ENCODE results near the gene AP1G1. TPM values are rescaled to one million over a fixed set of nuclear protein-coding genes. Genes with fewer than 3 reads are reported as not detected.

The AP1G1 gene
- total and polyA plus RNA-seq, 2 of the 8 experiments (the other 6 are each of a cell fraction or from before 2014, with no cell fraction given) = 43.9 to 68.4 TPM

DNA sequence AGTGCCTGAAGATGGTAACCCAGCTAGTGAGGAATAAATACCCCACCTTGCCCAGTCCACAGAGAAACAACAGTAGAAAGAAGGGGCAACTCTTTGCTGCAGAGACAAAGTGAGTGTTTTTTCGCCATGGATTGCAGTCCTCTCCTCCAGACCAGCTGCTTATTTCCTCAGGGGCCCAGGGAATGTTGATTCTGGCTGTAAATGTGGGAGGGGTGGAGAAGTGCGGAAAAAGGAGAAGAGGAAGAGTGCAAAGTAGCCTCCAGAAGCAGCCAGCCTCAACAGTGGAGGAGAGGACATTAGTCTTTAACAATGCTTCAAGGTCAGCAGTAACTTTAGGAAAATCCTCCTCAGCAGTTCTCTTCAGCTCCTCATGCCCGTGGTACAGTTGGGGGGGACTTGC is 76.0 kb downstream of the AP1G1 start (continued):
- TF ChIP-seq, protein P1, sequence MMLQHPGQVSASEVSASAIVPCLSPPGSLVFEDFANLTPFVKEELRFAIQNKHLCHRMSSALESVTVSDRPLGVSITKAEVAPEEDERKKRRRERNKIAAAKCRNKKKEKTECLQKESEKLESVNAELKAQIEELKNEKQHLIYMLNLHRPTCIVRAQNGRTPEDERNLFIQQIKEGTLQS (IDR thresholded peaks at IDR 0.05; ENCODE audit: insufficient read depth, low read depth, low read length) = no peak
- TF ChIP-seq SUZ12 (IDR thresholded peaks at IDR 0.05; ENCODE audit: low read length) = no peak
- TF ChIP-seq ASH2L (IDR thresholded peaks at IDR 0.05; ENCODE audit: low read length) = no peak
- TF ChIP-seq FOSL1 (IDR thresholded peaks at IDR 0.05; ENCODE audit: insufficient read depth, low read depth, low read length) = no peak
- TF ChIP-seq EGR1 (IDR thresholded peaks at IDR 0.05; ENCODE audit: borderline replicate concordance, low read depth, low read length) = no peak
